HepG2 (cell line): ENCODE data around the gene PHLDB1.

Experiments
- ATF3 ChIP-seq: sonication (generic); formaldehyde crosslinking; IDR thresholded peaks from 2 replicates; pipeline ENCODE4 v1.4.0; 2020; ENCODE audit warnings: missing genetic modification reagents
- CTCF ChIP-seq: sonication (generic); formaldehyde crosslinking; IDR thresholded peaks from 2 replicates; pipeline ENCODE4 v1.5.0; 2020; ENCODE audit warnings: mild to moderate bottlenecking, missing genetic modification reagents, moderate library complexity
- EZH2 ChIP-seq: conservative IDR thresholded peaks from 2 replicates; pipeline ENCODE4 v1.6.1; 2012; ENCODE audit warnings: mild to moderate bottlenecking, low read depth, low read length, moderate library complexity
- NFYB ChIP-seq: sonication (generic); formaldehyde crosslinking; IDR thresholded peaks from 2 replicates; pipeline ENCODE4 v1.4.0; 2020; ENCODE audit warnings: missing genetic modification reagents
- POLR2A ChIP-seq, 2 experiments: IDR thresholded peaks; 2 replicates each; pipeline ENCODE4 v1.6.1; 2011; ENCODE audit warnings: low read depth in 2 of 2, low read length in 2 of 2, mild to moderate bottlenecking in 1 of 2, moderate library complexity in 1 of 2; ENCODE audit not compliant: insufficient read depth in 1 of 2
- TF ChIP-seq, protein P1 (sequence below): sonication (generic); formaldehyde crosslinking; IDR thresholded peaks from 2 replicates; pipeline ENCODE4 v1.4.0; 2020; ENCODE audit warnings: mild to moderate bottlenecking, missing genetic modification reagents
- TF ChIP-seq, protein P2 (sequence below): sonication (generic); formaldehyde crosslinking; IDR thresholded peaks from 2 replicates; pipeline ENCODE4 v1.4.0; 2020; ENCODE audit warnings: missing genetic modification reagents, borderline replicate concordance

GRCh38 chr11:118596224-118597146 lies 10.9 kb upstream of the PHLDB1 start:
- TF ChIP-seq, protein P1, sequence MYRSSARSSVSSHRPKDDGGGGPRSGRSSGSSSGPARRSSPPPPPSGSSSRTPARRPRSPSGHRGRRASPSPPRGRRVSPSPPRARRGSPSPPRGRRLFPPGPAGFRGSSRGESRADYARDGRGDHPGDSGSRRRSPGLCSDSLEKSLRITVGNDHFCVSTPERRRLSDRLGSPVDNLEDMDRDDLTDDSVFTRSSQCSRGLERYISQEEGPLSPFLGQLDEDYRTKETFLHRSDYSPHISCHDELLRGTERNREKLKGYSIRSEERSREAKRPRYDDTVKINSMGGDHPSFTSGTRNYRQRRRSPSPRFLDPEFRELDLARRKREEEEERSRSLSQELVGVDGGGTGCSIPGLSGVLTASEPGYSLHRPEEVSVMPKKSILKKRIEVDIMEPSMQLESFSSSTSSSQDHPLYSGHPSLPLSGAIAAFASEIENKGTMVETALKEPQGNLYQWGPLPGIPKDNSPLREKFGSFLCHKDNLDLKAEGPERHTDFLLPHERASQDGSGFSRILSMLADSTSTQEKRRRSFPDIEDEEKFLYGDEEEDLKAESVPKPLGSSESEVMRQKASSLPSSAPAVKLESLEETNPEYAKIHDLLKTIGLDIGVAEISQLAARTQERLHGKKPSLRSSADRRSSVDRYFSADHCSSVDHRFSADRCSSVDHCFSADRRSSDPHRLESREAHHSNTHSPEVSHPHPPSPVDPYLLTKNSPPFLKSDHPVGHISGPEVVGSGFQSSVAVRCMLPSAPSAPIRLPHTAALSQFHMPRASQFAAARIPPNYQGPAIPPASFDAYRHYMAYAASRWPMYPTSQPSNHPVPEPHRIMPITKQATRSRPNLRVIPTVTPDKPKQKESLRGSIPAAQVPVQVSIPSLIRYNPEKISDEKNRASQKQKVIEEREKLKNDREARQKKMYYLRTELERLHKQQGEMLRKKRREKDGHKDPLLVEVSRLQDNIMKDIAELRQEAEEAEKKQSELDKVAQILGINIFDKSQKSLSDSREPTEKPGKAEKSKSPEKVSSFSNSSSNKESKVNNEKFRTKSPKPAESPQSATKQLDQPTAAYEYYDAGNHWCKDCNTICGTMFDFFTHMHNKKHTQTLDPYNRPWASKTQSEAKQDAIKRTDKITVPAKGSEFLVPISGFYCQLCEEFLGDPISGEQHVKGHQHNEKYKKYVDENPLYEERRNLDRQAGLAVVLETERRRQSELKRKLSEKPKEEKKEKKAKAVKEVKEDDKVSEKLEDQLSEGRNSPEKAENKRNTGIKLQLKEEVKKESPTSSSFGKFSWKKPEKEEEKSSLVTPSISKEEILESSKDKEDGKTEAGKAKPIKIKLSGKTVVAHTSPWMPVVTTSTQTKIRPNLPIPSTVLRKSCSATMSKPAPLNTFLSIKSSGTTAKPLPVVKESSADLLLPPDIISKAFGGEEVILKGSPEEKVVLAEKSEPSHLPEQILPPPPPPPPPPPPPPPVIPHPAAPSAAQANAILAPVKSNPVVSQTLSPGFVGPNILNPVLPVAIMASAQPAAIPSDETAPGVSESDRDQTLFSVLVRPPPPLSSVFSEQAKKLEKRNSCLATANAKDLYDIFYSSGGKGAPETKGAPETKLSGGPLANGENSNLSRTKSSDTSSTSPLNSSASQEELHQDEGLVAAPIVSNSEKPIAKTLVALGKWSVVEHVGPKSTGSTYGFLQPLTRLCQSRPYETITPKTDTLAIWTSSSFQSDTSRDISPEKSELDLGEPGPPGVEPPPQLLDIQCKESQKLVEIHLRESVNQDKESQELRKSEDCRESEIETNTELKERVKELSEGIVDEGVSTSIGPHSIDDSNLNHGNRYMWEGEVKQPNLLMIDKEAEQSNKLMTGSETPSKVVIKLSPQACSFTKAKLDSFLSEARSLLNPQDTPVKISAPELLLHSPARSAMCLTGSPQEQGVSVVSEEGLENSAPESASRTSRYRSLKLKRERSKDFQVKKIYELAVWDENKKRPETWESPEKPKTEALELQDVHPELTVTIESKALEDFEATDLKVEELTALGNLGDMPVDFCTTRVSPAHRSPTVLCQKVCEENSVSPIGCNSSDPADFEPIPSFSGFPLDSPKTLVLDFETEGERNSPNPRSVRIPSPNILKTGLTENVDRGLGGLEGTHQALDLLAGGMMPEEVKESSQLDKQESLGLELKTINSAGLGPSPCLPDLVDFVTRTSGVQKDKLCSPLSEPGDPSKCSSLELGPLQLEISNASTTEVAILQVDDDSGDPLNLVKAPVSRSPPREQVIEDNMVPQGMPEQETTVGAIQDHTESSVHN (CRISPR knock-in tag), result no peak
- no peak for TF ChIP-seq ATF3
- TF ChIP-seq POLR2A (IDR thresholded peaks at IDR 0.05; ENCODE audit: insufficient read depth in 1 of 2, low read depth in 2 of 2, low read length in 2 of 2), result no peak
- TF ChIP-seq NFYB (CRISPR knock-in tag), result no peak
- no peak for TF ChIP-seq CTCF (CRISPR knock-in tag)
- no peak for TF ChIP-seq EZH2
- TF ChIP-seq, protein P2, sequence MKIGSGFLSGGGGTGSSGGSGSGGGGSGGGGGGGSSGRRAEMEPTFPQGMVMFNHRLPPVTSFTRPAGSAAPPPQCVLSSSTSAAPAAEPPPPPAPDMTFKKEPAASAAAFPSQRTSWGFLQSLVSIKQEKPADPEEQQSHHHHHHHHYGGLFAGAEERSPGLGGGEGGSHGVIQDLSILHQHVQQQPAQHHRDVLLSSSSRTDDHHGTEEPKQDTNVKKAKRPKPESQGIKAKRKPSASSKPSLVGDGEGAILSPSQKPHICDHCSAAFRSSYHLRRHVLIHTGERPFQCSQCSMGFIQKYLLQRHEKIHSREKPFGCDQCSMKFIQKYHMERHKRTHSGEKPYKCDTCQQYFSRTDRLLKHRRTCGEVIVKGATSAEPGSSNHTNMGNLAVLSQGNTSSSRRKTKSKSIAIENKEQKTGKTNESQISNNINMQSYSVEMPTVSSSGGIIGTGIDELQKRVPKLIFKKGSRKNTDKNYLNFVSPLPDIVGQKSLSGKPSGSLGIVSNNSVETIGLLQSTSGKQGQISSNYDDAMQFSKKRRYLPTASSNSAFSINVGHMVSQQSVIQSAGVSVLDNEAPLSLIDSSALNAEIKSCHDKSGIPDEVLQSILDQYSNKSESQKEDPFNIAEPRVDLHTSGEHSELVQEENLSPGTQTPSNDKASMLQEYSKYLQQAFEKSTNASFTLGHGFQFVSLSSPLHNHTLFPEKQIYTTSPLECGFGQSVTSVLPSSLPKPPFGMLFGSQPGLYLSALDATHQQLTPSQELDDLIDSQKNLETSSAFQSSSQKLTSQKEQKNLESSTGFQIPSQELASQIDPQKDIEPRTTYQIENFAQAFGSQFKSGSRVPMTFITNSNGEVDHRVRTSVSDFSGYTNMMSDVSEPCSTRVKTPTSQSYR (CRISPR knock-in tag), result no peak
